ENCODE data around the gene RASA3. TPM values are rescaled to one million over a fixed set of nuclear protein-coding genes. Genes with fewer than 3 reads are reported as not detected.
A peak's percentile ranks its signal among the peaks of the same experiment; 100 is the strongest.
"Not testable (repeated sequence)": the region's sequence is repeated elsewhere in the genome, so short reads cannot be mapped to it uniquely, and the experiment has no call there.

The RASA3 gene
- total and polyA plus RNA-seq, 10 of the 15 experiments (the other 5 are each of a cell fraction or from before 2014, with no cell fraction given) = 0.79 to 33.9 (median 17.6) TPM

DNA sequence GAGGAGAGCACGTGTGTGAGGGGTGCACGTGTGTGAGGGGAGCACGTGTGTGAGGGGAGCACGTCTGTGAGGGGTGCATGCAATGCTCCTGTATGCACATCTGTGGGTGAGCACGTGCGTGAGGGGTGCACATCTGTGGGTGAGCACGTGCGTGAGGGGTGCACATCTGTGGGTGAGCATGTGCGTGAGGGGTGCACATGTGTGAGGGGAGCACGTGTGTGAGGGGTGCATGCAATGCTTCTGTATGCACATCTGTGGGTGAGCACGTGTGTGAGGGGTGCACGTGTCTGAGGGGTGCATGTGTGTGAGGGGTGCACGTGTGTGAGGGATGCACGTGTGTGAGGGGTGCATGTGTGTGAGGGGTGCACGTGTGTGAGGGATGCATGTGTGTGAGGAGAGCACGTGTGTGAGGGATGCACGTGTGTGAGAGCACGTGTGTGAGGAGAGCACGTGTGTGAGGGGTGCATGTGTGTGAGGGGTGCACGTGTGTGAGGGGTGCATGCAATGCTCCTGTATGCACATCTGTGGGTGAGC is 15.0 kb downstream of the RASA3 start:
- H3K9me3 ChIP-seq (replicated peaks; ENCODE audit: control insufficient read depth, insufficient read depth, low read length); CTCF ChIA-PET; ATAC-seq; H3K4me2 ChIP-seq (ENCODE audit: control insufficient read depth, insufficient read depth); H3K79me2 ChIP-seq (ENCODE audit: control insufficient read depth, insufficient read depth, low read length); H3K27ac ChIP-seq (ENCODE audit: control insufficient read depth, insufficient read depth); H2AFZ ChIP-seq (ENCODE audit: control insufficient read depth, low read depth, low read length); H3K27me3 ChIP-seq (replicated peaks in 1 of 2; ENCODE audit: control insufficient read depth in 2 of 2, insufficient read depth in 2 of 2, low read length in 1 of 2); DNase-seq (ENCODE audit: low read depth, low spot score); POLR2A ChIA-PET; H3K9ac ChIP-seq (ENCODE audit: control insufficient read depth, insufficient read depth, low read length); RAD21 ChIA-PET (ENCODE audit: unreplicated experiment); H3K36me3 ChIP-seq (ENCODE audit: control insufficient read depth in 2 of 2, insufficient read depth in 2 of 2, low read length in 1 of 2); in situ Hi-C loops (cut with MboI); FAIRE-seq; H3K4me3 ChIP-seq; intact Hi-C loops (cut with micrococcal nuclease; ENCODE audit: unreplicated experiment); BruUV-seq (replicated peaks); H4K20me1 ChIP-seq (ENCODE audit: control insufficient read depth, insufficient read depth); H3K4me1 ChIP-seq (ENCODE audit: control insufficient read depth, insufficient read depth, low read length): not testable (repeated sequence)
- 91% methylated on average over 16 of the region's 20 CpGs for WGBS (ENCODE audit: insufficient coverage, insufficient replicate concordance, low lambda C conversion rate, missing lambda C conversion rate)
- TF ChIP-seq TCF3 (IDR thresholded peaks at IDR 0.05; ENCODE audit: borderline replicate concordance, insufficient read depth, low read depth, low read length) = 0 out of 2 replicates have a peak, but pooled peaks have one; percentile 14
- TF ChIP-seq, protein P1, sequence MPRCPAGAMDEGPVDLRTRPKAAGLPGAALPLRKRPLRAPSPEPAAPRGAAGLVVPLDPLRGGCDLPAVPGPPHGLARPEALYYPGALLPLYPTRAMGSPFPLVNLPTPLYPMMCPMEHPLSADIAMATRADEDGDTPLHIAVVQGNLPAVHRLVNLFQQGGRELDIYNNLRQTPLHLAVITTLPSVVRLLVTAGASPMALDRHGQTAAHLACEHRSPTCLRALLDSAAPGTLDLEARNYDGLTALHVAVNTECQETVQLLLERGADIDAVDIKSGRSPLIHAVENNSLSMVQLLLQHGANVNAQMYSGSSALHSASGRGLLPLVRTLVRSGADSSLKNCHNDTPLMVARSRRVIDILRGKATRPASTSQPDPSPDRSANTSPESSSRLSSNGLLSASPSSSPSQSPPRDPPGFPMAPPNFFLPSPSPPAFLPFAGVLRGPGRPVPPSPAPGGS (IDR thresholded peaks at IDR 0.05; ENCODE audit: borderline replicate concordance, insufficient read depth, low read depth, low read length, poor library complexity, severe bottlenecking) = peak; percentile 70
- SMC1A ChIA-PET (ENCODE audit: uncharacterized antibody, unreplicated experiment) = interaction anchor here (1.4 kb wide), 1 partner anchor 34 kb away, joined by 5 read pairs; no protein-coding TSS in a partner anchor

DNA sequence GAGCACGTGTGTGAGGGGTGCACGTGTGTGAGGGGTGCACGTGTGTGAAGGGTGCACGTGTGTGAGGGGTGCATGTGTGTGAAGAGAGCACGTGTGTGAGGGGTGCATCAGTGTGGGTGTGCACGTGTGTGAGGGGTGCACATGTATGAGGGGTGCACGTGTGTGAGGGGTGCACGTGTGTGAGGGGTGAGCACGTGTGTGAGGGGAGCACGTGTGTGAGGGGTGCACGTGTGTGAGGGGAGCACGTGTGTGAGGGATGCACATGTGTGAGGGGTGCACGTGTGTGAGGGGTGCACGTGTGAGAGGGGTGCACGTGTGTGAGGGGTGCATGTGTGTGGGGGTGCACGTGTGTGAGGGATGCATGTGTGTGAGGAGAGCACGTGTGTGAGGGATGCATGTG is 15.7 kb downstream of the RASA3 start:
- H3K27ac ChIP-seq (ENCODE audit: control insufficient read depth, insufficient read depth) = no peak overlapping the region
- H3K4me3 ChIP-seq = no peak overlapping the region
- H3K27me3 ChIP-seq (replicated peaks in 1 of 2; ENCODE audit: control insufficient read depth in 2 of 2, insufficient read depth in 2 of 2, low read length in 1 of 2) = no peaks in the 10 kb centered on the region
- RAD21 ChIA-PET (ENCODE audit: unreplicated experiment) = no interaction called here
- intact Hi-C loops (cut with micrococcal nuclease; ENCODE audit: unreplicated experiment) (no loop called here), in situ Hi-C loops (cut with MboI) (no loop called here)
- CTCF ChIA-PET = no interaction called here
- no peak overlapping the region for H3K9ac ChIP-seq (ENCODE audit: control insufficient read depth, insufficient read depth, low read length)
- no peak overlapping the region for H3K4me2 ChIP-seq (ENCODE audit: control insufficient read depth, insufficient read depth)
- DNase-seq (ENCODE audit: low read depth, low spot score) (no peak), ATAC-seq (no peak), FAIRE-seq (no peak)
- no peaks in the 10 kb centered on the region; the same call in 1 of the 2 replicates for H4K20me1 ChIP-seq (ENCODE audit: control insufficient read depth, insufficient read depth)
- SMC1A ChIA-PET (ENCODE audit: uncharacterized antibody, unreplicated experiment) = no interaction called here
- no peaks in the 10 kb centered on the region for H3K9me3 ChIP-seq (replicated peaks; ENCODE audit: control insufficient read depth, insufficient read depth, low read length)
- POLR2A ChIA-PET = no interaction called here
- peaks cover 0 to 10% of the 10 kb centered on the region in 2 experiments; a peak in 2 of 4 replicates for H3K36me3 ChIP-seq (ENCODE audit: control insufficient read depth in 2 of 2, insufficient read depth in 2 of 2, low read length in 1 of 2)
- BruUV-seq (replicated peaks) = no TSS peak
- 88% methylated on average over 16 of the region's 17 CpGs for WGBS (ENCODE audit: insufficient coverage, insufficient replicate concordance, low lambda C conversion rate, missing lambda C conversion rate)
- H2AFZ ChIP-seq (ENCODE audit: control insufficient read depth, low read depth, low read length) = no peak overlapping the region
- H3K79me2 ChIP-seq (ENCODE audit: control insufficient read depth, insufficient read depth, low read length) = peaks cover 5% of the 10 kb centered on the region
- peaks cover 4% of the 10 kb centered on the region for H3K4me1 ChIP-seq (ENCODE audit: control insufficient read depth, insufficient read depth, low read length)
- no peak for TF ChIP-seq KDM1A (IDR thresholded peaks at IDR 0.05; ENCODE audit: borderline replicate concordance)
- TF ChIP-seq RAD21 (IDR thresholded peaks at IDR 0.05; ENCODE audit: insufficient read depth, low read depth, low read length) = no peak
- TF ChIP-seq, protein P2, sequence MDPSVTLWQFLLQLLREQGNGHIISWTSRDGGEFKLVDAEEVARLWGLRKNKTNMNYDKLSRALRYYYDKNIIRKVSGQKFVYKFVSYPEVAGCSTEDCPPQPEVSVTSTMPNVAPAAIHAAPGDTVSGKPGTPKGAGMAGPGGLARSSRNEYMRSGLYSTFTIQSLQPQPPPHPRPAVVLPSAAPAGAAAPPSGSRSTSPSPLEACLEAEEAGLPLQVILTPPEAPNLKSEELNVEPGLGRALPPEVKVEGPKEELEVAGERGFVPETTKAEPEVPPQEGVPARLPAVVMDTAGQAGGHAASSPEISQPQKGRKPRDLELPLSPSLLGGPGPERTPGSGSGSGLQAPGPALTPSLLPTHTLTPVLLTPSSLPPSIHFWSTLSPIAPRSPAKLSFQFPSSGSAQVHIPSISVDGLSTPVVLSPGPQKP (IDR thresholded peaks at IDR 0.05; ENCODE audit: low read depth, low read length) = no peak
- TF ChIP-seq, protein P3, sequence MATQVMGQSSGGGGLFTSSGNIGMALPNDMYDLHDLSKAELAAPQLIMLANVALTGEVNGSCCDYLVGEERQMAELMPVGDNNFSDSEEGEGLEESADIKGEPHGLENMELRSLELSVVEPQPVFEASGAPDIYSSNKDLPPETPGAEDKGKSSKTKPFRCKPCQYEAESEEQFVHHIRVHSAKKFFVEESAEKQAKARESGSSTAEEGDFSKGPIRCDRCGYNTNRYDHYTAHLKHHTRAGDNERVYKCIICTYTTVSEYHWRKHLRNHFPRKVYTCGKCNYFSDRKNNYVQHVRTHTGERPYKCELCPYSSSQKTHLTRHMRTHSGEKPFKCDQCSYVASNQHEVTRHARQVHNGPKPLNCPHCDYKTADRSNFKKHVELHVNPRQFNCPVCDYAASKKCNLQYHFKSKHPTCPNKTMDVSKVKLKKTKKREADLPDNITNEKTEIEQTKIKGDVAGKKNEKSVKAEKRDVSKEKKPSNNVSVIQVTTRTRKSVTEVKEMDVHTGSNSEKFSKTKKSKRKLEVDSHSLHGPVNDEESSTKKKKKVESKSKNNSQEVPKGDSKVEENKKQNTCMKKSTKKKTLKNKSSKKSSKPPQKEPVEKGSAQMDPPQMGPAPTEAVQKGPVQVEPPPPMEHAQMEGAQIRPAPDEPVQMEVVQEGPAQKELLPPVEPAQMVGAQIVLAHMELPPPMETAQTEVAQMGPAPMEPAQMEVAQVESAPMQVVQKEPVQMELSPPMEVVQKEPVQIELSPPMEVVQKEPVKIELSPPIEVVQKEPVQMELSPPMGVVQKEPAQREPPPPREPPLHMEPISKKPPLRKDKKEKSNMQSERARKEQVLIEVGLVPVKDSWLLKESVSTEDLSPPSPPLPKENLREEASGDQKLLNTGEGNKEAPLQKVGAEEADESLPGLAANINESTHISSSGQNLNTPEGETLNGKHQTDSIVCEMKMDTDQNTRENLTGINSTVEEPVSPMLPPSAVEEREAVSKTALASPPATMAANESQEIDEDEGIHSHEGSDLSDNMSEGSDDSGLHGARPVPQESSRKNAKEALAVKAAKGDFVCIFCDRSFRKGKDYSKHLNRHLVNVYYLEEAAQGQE (IDR thresholded peaks at IDR 0.05; ENCODE audit: low read depth, low read length) = no peak
- TF ChIP-seq NFIC (IDR thresholded peaks at IDR 0.05; ENCODE audit: low read depth, low read length) = no peak
- no peak for TF ChIP-seq NFYA (IDR thresholded peaks at IDR 0.05; ENCODE audit: borderline replicate concordance, low read depth, low read length)
- TF ChIP-seq RELA (IDR thresholded peaks at IDR 0.05; ENCODE audit: borderline replicate concordance, partially characterized antibody) = no peak

Measured in GM12878 (cell line).